Neuronal stem cell (in vitro differentiated cells): Measurements from ENCODE around the gene ZNF609.

Experiments
- DNase-seq: peaks from one replicate; pipeline ENCODE4 v3.0.0-alpha.2; 2013; ENCODE audit warnings: low spot score
- H2AFZ ChIP-seq: one replicate; pipeline ENCODE4 v1.6.1; 2013; ENCODE audit warnings: mild to moderate bottlenecking, low read length, inconsistent platforms
- H2AK5ac ChIP-seq: 2 replicates; pipeline ENCODE4 v1.6.1; 2013; ENCODE audit warnings: low read depth, mild to moderate bottlenecking, inconsistent platforms, low read length, moderate library complexity, mixed read lengths
- H2BK120ac ChIP-seq: 2 replicates; pipeline ENCODE4 v1.6.1; 2013; ENCODE audit warnings: low read depth, mild to moderate bottlenecking, inconsistent platforms, low read length, moderate library complexity, mixed read lengths
- H2BK12ac ChIP-seq: one replicate; pipeline ENCODE4 v1.6.1; 2013; ENCODE audit warnings: low read length, inconsistent platforms
- H2BK15ac ChIP-seq: 2 replicates; pipeline ENCODE4 v1.6.1; 2013; ENCODE audit warnings: mild to moderate bottlenecking, low read length, inconsistent platforms, mixed read lengths
- H2BK5ac ChIP-seq: one replicate; pipeline ENCODE4 v1.6.1; 2013; ENCODE audit warnings: inconsistent platforms, mild to moderate bottlenecking, low read length, moderate library complexity
- H3K14ac ChIP-seq: one replicate; pipeline ENCODE4 v1.6.1; 2013; ENCODE audit warnings: low read length, inconsistent platforms
- H3K18ac ChIP-seq: 2 replicates; pipeline ENCODE4 v1.6.1; 2013; ENCODE audit warnings: low read length, inconsistent platforms
- H3K23ac ChIP-seq: 2 replicates; pipeline ENCODE4 v1.6.1; 2013; ENCODE audit warnings: low read depth, mild to moderate bottlenecking, mixed read lengths, low read length, inconsistent platforms; ENCODE audit not compliant: poor library complexity
- H3K27ac ChIP-seq: replicated peaks from 3 replicates; pipeline ENCODE4 v1.5.1; 2013; ENCODE audit warnings: low read length, inconsistent platforms
- H3K27me3 ChIP-seq, 3 experiments: 2 replicates each; pipeline ENCODE4 v1.6.1; 2013; ENCODE audit warnings: low read length in 3 of 3, mild to moderate bottlenecking in 2 of 3, inconsistent platforms in 1 of 3, low read depth in 1 of 3, mixed read lengths in 1 of 3, moderate library complexity in 1 of 3; ENCODE audit not compliant: control insufficient read depth in 3 of 3, insufficient read depth in 3 of 3
- H3K36me3 ChIP-seq, 2 donors: replicated peaks in 1 of 2; 2 replicates each; pipeline ENCODE4 v1.6.1; 2013; ENCODE audit warnings: low read length in 2 of 2; ENCODE audit not compliant: control insufficient read depth in 2 of 2, insufficient read depth in 2 of 2
- H3K4ac ChIP-seq: 2 replicates; pipeline ENCODE4 v1.6.1; 2013; ENCODE audit warnings: inconsistent platforms, mild to moderate bottlenecking, low read length, moderate library complexity
- H3K4me1 ChIP-seq, 2 donors: 1 replicate in 1 of 2; 2 replicates in 1 of 2; pipeline ENCODE4 v1.6.1; 2013; ENCODE audit warnings: low read length in 2 of 2, low read depth in 1 of 2; ENCODE audit not compliant: control insufficient read depth in 2 of 2, insufficient read depth in 1 of 2
- H3K4me2 ChIP-seq: one replicate; pipeline ENCODE4 v1.6.1; 2013; ENCODE audit warnings: mild to moderate bottlenecking, low read length, inconsistent platforms; ENCODE audit not compliant: insufficient read depth, poor library complexity, severe bottlenecking
- H3K4me3 ChIP-seq, 2 donors: 2 replicates each; pipeline ENCODE4 v1.5.1; 2013; ENCODE audit warnings: low read length in 2 of 2, mild to moderate bottlenecking in 2 of 2, inconsistent platforms in 1 of 2, moderate library complexity in 1 of 2
- H3K79me1 ChIP-seq: one replicate; pipeline ENCODE4 v1.6.1; 2013; ENCODE audit warnings: low read depth, mild to moderate bottlenecking, inconsistent platforms, low read length, moderate library complexity
- H3K9ac ChIP-seq: one replicate; pipeline ENCODE4 v1.6.1; 2013; ENCODE audit warnings: mild to moderate bottlenecking, low read depth, low read length, inconsistent platforms; ENCODE audit not compliant: poor library complexity
- H3K9me3 ChIP-seq, 2 donors: replicated peaks in 1 of 2; 2 replicates each; pipeline versions ENCODE3 to v1.6.1; 2013; ENCODE audit warnings: low read length in 2 of 2, mild to moderate bottlenecking in 2 of 2, inconsistent platforms in 1 of 2, low read depth in 1 of 2, mixed read lengths in 1 of 2, moderate library complexity in 1 of 2; ENCODE audit not compliant: control insufficient read depth in 2 of 2, insufficient read depth in 1 of 2
- H4K8ac ChIP-seq: one replicate; pipeline ENCODE4 v1.6.1; 2013; ENCODE audit warnings: low read depth, mild to moderate bottlenecking, inconsistent platforms, low read length, moderate library complexity
- H4K91ac ChIP-seq: one replicate; pipeline ENCODE4 v1.6.1; 2013; ENCODE audit warnings: low read length, low read depth, mild to moderate bottlenecking, inconsistent platforms; ENCODE audit not compliant: poor library complexity
- WGBS, 2 donors: extraction: QIAGEN DNeasy Blood & Tissue Kit; methylation state at CpG; one replicate each; pipeline ENCODE4 v1.1.7; 2013; ENCODE audit warnings: missing lambda C conversion rate in 2 of 2, mixed read lengths in 1 of 2; ENCODE audit not compliant: insufficient read length in 2 of 2, insufficient replicate concordance in 1 of 2; ENCODE audit errors: extremely low coverage in 2 of 2; 5-methylcytosine and 5-hydroxymethylcytosine counted together

ZNF609 gene

DNA sequence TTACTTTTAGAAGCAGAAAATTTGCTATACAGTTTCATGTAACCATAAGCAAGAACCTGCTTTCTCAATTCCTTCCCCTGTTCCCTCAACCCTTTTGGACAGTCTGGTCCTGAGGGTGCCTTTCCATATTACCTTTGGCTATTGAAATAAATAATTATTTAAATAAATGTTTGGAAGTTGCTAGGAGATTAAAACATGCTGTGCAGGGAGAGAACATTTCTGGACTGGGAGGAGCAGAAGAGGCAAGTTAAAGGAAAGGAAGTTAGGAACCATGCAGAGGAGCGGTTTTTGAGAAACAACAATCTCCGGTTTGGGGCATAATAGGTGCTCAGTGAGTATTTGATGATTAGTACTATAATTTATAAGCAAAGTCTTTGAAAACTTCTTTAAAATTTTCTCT is 41.8 kb downstream of the ZNF609 start:
- no peak overlapping the region for H3K9ac ChIP-seq
- no peak for DNase-seq
- no peak overlapping the region for H3K23ac ChIP-seq
- peaks cover 18 to 65% of the 10 kb centered on the region in 2 donors for H3K36me3 ChIP-seq
- no peak overlapping the region for H3K4me3 ChIP-seq
- no peak overlapping the region for H2BK120ac ChIP-seq
- no peak overlapping the region for H2AK5ac ChIP-seq
- H2BK15ac ChIP-seq: no peak overlapping the region
- H3K27me3 ChIP-seq: no peaks in the 10 kb centered on the region
- H3K4me1 ChIP-seq: peaks cover 5 to 24% of the 10 kb centered on the region in 2 donors
- H3K27ac ChIP-seq: no peak overlapping the region
- no peak overlapping the region for H2BK5ac ChIP-seq
- no peak overlapping the region for H2AFZ ChIP-seq
- no CpG with 5 or more reads among the region's 2 CpGs for WGBS, 2 donors
- no peak overlapping the region for H2BK12ac ChIP-seq
- no peaks in the 10 kb centered on the region for H3K9me3 ChIP-seq
- no peak overlapping the region for H3K18ac ChIP-seq
- H3K14ac ChIP-seq: no peak overlapping the region
- H3K79me1 ChIP-seq: peaks cover 2% of the 10 kb centered on the region
- no peak overlapping the region for H3K4ac ChIP-seq
- no peak overlapping the region for H3K4me2 ChIP-seq
- H4K8ac ChIP-seq: no peak overlapping the region
- H4K91ac ChIP-seq: no peak overlapping the region

DNA sequence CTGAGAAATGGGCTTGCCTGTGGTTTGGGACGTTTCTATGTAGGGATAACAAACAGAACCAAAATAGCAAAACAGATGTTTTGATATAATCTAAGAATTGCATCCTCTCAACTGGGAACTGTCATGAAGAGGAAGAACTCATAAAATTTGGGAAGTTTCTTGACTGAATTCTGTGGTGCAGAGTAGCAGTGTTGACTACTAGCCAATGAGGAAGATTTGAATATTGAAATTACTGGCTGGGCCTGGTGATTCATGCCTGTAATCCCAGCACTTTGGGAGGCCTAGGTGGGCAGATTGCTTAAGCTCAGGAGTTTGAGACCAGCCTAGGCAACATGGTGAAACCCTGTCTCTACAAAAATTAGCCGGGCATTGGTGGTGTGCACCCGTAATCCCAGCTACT is 42.2 kb downstream of the ZNF609 start:
- no peak overlapping the region for H3K4ac ChIP-seq
- no peak overlapping the region for H3K4me3 ChIP-seq
- no peak overlapping the region for H2AFZ ChIP-seq
- no peak overlapping the region for H3K27ac ChIP-seq
- DNase-seq: no peak
- H3K18ac ChIP-seq: no peak overlapping the region
- no peak overlapping the region for H2BK12ac ChIP-seq
- no peak overlapping the region for H2BK120ac ChIP-seq
- H3K23ac ChIP-seq: no peak overlapping the region
- no peak overlapping the region for H2AK5ac ChIP-seq
- no peak overlapping the region for H4K91ac ChIP-seq
- no peak overlapping the region for H3K4me2 ChIP-seq
- H4K8ac ChIP-seq: no peak overlapping the region
- H3K14ac ChIP-seq: no peak overlapping the region
- no peaks in the 10 kb centered on the region for H3K27me3 ChIP-seq
- no peak overlapping the region for H2BK15ac ChIP-seq
- peaks cover 5 to 27% of the 10 kb centered on the region in 2 donors for H3K4me1 ChIP-seq
- no CpG with 5 or more reads among the region's 3 CpGs for WGBS, 2 donors
- H3K9me3 ChIP-seq: no peaks in the 10 kb centered on the region
- H3K9ac ChIP-seq: no peak overlapping the region
- peaks cover 2% of the 10 kb centered on the region for H3K79me1 ChIP-seq
- H2BK5ac ChIP-seq: no peak overlapping the region
- H3K36me3 ChIP-seq: peaks cover 18 to 61% of the 10 kb centered on the region in 2 donors

DNA sequence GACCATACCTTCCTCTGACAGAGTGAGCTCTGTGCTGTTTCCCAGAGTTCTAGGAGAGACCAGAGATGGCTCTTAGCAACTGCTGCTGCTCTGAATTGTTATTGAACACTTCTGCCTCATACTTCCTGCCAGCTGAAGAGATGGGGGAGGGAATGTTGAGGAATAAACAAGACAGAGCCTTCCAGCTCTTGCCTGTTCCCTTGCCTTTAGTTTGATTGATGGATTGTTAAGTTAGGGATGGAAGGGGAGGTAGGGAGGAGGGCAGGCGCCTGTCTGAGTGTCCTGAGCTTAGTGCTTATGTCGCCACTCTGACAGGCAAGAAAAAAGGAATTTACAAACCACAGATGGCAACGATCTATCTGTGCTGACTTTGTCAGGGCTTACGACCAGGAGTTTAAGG is 42.8 kb downstream of the ZNF609 start:
- Histone ChIP-seq H2BK5ac (no peak overlapping the region), H2BK12ac (no peak overlapping the region), H2BK120ac (no peak overlapping the region), H3K4me2 (no peak overlapping the region), H2AK5ac (no peak overlapping the region), H3K23ac (no peak overlapping the region), H3K14ac (no peak overlapping the region), H3K9me3 (no peaks in the 10 kb centered on the region), H3K36me3 (peaks cover 18 to 57% of the 10 kb centered on the region in 2 donors), H3K4me1 (peaks cover 5 to 28% of the 10 kb centered on the region in 2 donors), H2AFZ (no peak overlapping the region), H3K4ac (no peak overlapping the region), H4K91ac (no peak overlapping the region), H3K27ac (no peak overlapping the region), H3K4me3 (no peak overlapping the region), H4K8ac (no peak overlapping the region), H2BK15ac (no peak overlapping the region), H3K27me3 (no peaks in the 10 kb centered on the region), H3K79me1 (peaks cover 2% of the 10 kb centered on the region), H3K9ac (no peak overlapping the region), H3K18ac (no peak overlapping the region)
- DNase-seq: no peak
- WGBS, 2 donors: no CpG with 5 or more reads among the region's 4 CpGs

DNA sequence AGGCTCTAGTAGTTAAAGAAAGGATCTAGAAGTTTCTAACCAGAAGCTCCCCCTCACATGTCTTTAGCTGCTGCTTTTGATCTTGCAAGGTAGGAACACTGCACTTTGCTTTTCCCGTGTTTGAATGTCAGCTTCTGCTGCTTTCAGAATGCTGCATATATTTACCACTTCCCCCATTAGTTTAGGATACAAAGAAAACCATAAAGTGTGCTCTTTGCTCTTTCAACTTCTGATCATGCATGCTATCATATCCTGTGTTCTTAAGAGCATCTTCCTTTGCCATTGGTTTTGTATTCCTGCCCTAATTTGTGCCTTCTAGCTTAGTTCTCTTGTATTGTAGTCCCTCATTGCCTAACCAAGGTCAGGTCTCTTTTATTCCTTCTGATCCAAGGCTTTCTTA is 43.3 kb downstream of the ZNF609 start:
- Histone ChIP-seq H2BK120ac (no peak overlapping the region), H3K79me1 (peaks cover 2% of the 10 kb centered on the region), H3K27me3 (no peaks in the 10 kb centered on the region), H2AK5ac (no peak overlapping the region), H2BK5ac (no peak overlapping the region), H3K9ac (no peak overlapping the region), H3K23ac (no peak overlapping the region), H3K36me3 (peaks cover 18 to 56% of the 10 kb centered on the region in 2 donors), H2BK15ac (no peak overlapping the region), H3K18ac (no peak overlapping the region), H4K91ac (no peak overlapping the region), H3K4me2 (no peak overlapping the region), H3K14ac (no peak overlapping the region), H2BK12ac (no peak overlapping the region), H3K9me3 (no peaks in the 10 kb centered on the region), H4K8ac (no peak overlapping the region), H3K4ac (no peak overlapping the region), H3K27ac (no peak overlapping the region), H3K4me3 (no peak overlapping the region), H2AFZ (no peak overlapping the region), H3K4me1 (peaks cover 5 to 28% of the 10 kb centered on the region in 2 donors)
- no peak for DNase-seq
- no CpG with 5 or more reads among the region's 1 CpG for WGBS, 2 donors
